ENCODE measurements around the gene PIK3R6.

PIK3R6 gene

GRCh38 chr17:8896641-8897635, 29.5 kb upstream of the PIK3R6 start:
- Histone ChIP-seq H3K9me3 (no peaks in the 10 kb centered on the region), H3K4me1 (peaks cover 0 to 4% (median 0%) of the 10 kb centered on the region in 4 donors), H3K27ac (no peak overlapping the region), H3K4me3 (no peak overlapping the region), H3K27me3 (peaks cover 0 to 20% of the 10 kb centered on the region in 2 donors), H3K36me3 (no peaks in the 10 kb centered on the region)
- DNase-seq, result no peak
- intact Hi-C loops (cut with DNase I; ENCODE audit: low total_unique reads), result no loop called here
- TF ChIP-seq, protein P1, sequence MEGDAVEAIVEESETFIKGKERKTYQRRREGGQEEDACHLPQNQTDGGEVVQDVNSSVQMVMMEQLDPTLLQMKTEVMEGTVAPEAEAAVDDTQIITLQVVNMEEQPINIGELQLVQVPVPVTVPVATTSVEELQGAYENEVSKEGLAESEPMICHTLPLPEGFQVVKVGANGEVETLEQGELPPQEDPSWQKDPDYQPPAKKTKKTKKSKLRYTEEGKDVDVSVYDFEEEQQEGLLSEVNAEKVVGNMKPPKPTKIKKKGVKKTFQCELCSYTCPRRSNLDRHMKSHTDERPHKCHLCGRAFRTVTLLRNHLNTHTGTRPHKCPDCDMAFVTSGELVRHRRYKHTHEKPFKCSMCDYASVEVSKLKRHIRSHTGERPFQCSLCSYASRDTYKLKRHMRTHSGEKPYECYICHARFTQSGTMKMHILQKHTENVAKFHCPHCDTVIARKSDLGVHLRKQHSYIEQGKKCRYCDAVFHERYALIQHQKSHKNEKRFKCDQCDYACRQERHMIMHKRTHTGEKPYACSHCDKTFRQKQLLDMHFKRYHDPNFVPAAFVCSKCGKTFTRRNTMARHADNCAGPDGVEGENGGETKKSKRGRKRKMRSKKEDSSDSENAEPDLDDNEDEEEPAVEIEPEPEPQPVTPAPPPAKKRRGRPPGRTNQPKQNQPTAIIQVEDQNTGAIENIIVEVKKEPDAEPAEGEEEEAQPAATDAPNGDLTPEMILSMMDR (IDR thresholded peaks at IDR 0.05), result no peak

- intact Hi-C loops (cut with DNase I; ENCODE audit: low total_unique reads), result no loop called here
- TF ChIP-seq, protein P1 (IDR thresholded peaks at IDR 0.05), result no peak
- Histone ChIP-seq H3K4me1 (peaks cover 0 to 4% (median 0%) of the 10 kb centered on the region in 4 donors), H3K27ac (no peak overlapping the region), H3K36me3 (no peaks in the 10 kb centered on the region), H3K9me3 (no peaks in the 10 kb centered on the region), H3K27me3 (peaks cover 0 to 19% of the 10 kb centered on the region in 2 donors), H3K4me3 (no peak overlapping the region)
- DNase-seq, result no peak
Observed at GRCh38 chr17:8896087-8896486, 28.6 kb upstream of the PIK3R6 start.

GRCh38 chr17:8894673-8895578, 27.5 kb upstream of the PIK3R6 start:
- peaks cover 0 to 4% (median 0%) of the 10 kb centered on the region in 4 donors for H3K4me1 ChIP-seq
- no peaks in the 10 kb centered on the region for H3K36me3 ChIP-seq
- no peak overlapping the region for H3K27ac ChIP-seq
- DNase-seq, result peak; percentile 70 to 71
- no peak overlapping the region for H3K4me3 ChIP-seq
- peaks cover 0 to 12% of the 10 kb centered on the region in 2 donors for H3K27me3 ChIP-seq
- no peaks in the 10 kb centered on the region for H3K9me3 ChIP-seq
- intact Hi-C loops (cut with DNase I; ENCODE audit: low total_unique reads), result no loop called here
- TF ChIP-seq, protein P1 (IDR thresholded peaks at IDR 0.05), result peak; percentile 80 to 84

DNA sequence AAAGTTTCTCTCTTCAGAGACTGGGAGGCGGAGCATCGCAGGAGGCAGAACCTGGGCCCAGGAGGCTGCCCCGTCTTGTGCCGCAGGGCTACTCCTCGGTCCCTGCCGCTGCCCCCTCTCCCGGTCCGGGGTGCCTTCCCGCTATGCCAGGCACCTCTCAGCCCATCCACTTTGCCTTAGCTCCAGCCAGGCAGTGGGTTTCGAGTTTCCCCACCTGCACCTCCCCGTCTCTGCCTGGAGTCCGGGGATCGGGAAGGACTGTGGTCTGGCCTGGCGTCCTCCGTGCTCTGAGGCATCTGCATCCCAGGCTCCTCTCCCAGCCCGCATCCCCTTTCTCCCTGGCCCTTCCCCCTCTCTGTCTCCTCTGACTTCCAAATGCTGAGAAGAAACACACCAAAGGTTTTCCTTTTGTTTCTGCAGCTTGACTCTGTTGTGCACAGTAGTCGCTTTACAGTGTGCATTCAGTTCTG, 26.8 kb upstream of the PIK3R6 start:
- TF ChIP-seq, protein P1 (IDR thresholded peaks at IDR 0.05), result no peak
- H3K27ac ChIP-seq, result no peak overlapping the region
- H3K27me3 ChIP-seq, result peaks cover 0 to 12% of the 10 kb centered on the region in 2 donors
- intact Hi-C loops (cut with DNase I; ENCODE audit: low total_unique reads), result no loop called here
- no peaks in the 10 kb centered on the region for H3K9me3 ChIP-seq
- no peak overlapping the region for H3K4me3 ChIP-seq
- peaks cover 0 to 4% (median 0%) of the 10 kb centered on the region in 4 donors for H3K4me1 ChIP-seq
- H3K36me3 ChIP-seq, result no peaks in the 10 kb centered on the region
- peak in 1 of 2 donors; percentile 60 for DNase-seq

- peaks cover 0 to 12% of the 10 kb centered on the region in 2 donors for H3K27me3 ChIP-seq
- DNase-seq, result no peak
- H3K4me3 ChIP-seq, result no peak overlapping the region
- no peaks in the 10 kb centered on the region for H3K36me3 ChIP-seq
- no peak overlapping the region for H3K27ac ChIP-seq
- TF ChIP-seq, protein P1 (IDR thresholded peaks at IDR 0.05), result no peak
- H3K9me3 ChIP-seq, result no peaks in the 10 kb centered on the region
- intact Hi-C loops (cut with DNase I; ENCODE audit: low total_unique reads), result no loop called here
- H3K4me1 ChIP-seq, result peaks cover 0 to 4% (median 0%) of the 10 kb centered on the region in 4 donors
Observed at GRCh38 chr17:8893621-8894201, 26.2 kb upstream of the PIK3R6 start.

Data from tibial artery (tissue), 4 donors.